Measurements from ENCODE around the gene SMIM45.

Gene SMIM45

GRCh38 chr22:41975299-41976069, 23.5 kb downstream of the SMIM45 start:
- Histone ChIP-seq H3K27me3 (ENCODE audit: insufficient read depth, low read depth, severe bottlenecking) (no peaks in the 10 kb centered on the region), H3K36me3 (no peaks in the 10 kb centered on the region), H3K27ac (no peak overlapping the region), H3K9me3 (ENCODE audit: severe bottlenecking) (no peaks in the 10 kb centered on the region), H3K4me3 (ENCODE audit: low read depth, low read length) (no peak overlapping the region)
- DNase-seq = no peak
- TF ChIP-seq CTCF (IDR thresholded peaks at IDR 0.05; ENCODE audit: low read depth, low read length) = no peak

DNA sequence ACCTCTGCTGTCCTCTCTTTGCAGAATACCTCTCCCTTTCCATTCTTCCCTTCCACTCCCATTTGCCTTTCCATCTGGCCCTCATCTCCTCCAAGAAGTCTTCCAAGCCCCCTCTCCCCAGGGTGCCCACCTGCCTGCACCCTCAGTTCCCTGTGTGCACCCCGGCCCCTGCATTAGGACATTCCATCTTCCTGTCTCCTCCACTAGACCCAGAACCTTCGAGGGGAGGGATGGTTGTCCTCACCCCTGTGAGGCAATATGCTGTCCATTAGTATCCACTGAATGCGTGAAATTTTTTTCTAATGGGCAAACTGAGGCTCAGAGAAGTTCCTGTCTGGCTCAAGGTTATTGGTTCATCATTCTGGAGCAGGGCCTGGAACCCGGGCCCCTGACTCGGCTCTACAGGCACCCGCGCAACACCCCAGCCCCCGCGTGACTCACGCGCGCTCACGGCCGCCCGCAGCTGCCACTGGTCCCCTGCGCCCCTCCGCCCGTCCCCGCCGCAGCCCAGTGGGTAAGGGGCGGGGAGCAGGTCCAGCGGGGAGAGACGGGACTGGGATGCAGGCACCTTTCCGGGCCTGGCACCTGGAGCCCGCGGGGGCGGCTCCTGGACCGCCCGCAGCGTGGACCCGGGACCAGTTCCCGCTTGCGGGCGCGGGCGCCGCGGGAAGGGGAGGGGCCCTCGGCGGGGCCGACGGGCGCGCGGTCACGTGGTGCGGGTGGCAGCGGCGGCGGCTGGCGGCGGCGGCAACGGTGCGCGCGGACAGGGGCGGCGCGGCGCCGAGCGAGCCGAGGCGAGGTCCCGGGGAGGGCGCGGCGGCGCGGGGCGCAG, 24.3 kb downstream of the SMIM45 start:
- DNase-seq = peak; percentile 57
- TF ChIP-seq CTCF (IDR thresholded peaks at IDR 0.05; ENCODE audit: low read depth, low read length) = no peak
- peak overlapping the region; percentile 63 for H3K27ac ChIP-seq
- H3K27me3 ChIP-seq (ENCODE audit: insufficient read depth, low read depth, severe bottlenecking) = no peaks in the 10 kb centered on the region
- H3K4me3 ChIP-seq (ENCODE audit: low read depth, low read length) = peak overlapping the region; percentile 66
- peaks cover 5% of the 10 kb centered on the region for H3K36me3 ChIP-seq
- H3K9me3 ChIP-seq (ENCODE audit: severe bottlenecking) = no peaks in the 10 kb centered on the region

DNA sequence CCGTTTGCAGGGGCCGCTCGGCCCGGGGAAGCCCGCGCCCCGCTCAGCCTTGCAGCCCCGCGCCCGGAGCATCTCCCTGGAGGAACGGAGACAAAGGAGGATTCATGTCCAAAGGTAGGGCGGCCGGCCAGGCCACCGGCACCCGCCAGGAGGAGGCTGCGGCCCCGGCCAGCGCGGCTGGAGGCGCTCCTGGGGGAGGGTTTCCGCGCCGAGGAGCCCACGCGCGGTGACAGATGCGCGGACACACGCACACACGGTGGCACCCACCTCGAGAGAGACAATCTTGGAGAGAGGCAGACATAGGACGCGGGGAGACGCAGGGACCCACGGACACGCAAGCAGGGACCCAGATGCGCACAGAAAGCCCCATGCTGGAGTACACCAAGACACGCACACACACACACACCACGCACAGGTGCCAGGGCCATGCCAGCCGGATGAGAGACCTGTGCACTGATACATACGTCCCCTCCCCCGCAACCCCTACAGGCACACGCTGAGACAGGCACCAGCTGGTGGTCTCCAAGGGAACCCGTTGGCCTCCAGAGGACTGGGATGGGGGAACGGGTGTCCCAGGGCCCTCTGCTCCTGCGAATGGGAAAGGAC, 25.1 kb downstream of the SMIM45 start:
- peak overlapping the region; percentile 67 for H3K27ac ChIP-seq
- peak overlapping the region; percentile 73 for H3K4me3 ChIP-seq (ENCODE audit: low read depth, low read length)
- H3K36me3 ChIP-seq = peaks cover 12% of the 10 kb centered on the region
- no peaks in the 10 kb centered on the region for H3K9me3 ChIP-seq (ENCODE audit: severe bottlenecking)
- DNase-seq = peak; percentile 55
- TF ChIP-seq CTCF (IDR thresholded peaks at IDR 0.05; ENCODE audit: low read depth, low read length) = no peak
- no peaks in the 10 kb centered on the region for H3K27me3 ChIP-seq (ENCODE audit: insufficient read depth, low read depth, severe bottlenecking)

DNA sequence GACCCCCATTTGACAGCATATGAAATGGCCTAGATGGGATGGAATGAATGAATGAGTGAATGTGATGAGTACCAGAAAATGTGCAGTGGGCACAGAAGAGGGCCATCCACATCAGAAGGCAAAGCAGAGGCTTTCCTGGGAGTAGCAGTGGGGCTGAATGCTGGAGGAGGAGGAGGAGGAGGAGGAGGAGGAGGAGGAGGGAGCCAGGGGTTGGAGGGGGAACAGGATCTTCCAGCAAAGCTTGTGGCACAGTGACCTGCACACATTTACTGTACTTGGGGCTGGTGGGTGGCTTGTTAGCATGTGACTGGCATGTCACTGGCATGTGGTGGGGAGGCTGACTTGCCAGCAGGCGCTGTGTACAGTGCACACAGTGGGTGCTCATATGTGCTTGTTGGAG, 26.8 kb downstream of the SMIM45 start:
- Histone ChIP-seq H3K27me3 (ENCODE audit: insufficient read depth, low read depth, severe bottlenecking) (no peaks in the 10 kb centered on the region), H3K4me3 (ENCODE audit: low read depth, low read length) (no peak overlapping the region), H3K9me3 (ENCODE audit: severe bottlenecking) (no peaks in the 10 kb centered on the region), H3K27ac (no peak overlapping the region), H3K36me3 (peaks cover 15% of the 10 kb centered on the region)
- no peak for TF ChIP-seq CTCF (IDR thresholded peaks at IDR 0.05; ENCODE audit: low read depth, low read length)
- no peak for DNase-seq

DNA sequence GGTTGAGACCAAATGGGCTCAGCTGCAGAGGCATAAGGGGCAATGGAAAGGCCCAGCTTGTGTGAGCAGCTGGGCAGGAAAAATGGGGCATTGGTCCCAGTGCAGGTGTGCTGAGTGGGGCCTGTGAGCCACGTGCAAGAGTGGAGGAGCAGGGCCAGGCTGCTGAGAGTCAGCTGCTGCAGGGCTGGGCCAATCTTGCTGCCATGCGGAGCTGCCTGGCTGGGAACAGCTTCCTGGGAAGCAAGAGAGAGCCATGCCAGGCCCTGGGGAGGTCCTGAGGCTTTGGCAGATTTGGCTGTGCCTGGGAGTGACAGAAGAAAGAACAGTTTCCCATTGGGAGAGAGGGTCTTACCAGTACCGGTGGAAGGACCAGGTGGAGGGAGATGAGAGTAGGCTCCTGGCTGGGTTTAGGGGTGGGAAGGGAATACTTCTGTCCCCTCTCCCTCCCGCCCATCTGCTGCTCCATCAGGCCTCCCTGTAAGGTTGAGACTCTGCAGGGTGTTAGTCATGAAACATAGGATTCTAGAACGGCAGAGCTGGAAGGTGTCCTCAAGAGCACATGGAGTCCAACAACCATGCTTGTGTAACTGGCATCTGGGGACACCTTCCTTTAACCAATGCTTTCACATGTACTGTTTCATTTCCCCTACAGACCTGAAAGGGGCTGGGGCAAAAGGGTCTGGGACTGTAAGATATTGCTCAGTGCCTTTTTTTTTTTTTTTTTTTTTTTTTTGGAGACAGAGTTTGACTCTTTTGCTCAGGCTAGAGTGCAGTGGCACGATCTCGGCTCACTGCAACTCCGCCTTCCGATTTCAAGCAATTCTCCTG, 27.7 kb downstream of the SMIM45 start:
- H3K4me3 ChIP-seq (ENCODE audit: low read depth, low read length) = no peak overlapping the region
- H3K9me3 ChIP-seq (ENCODE audit: severe bottlenecking) = no peaks in the 10 kb centered on the region
- DNase-seq = no peak
- no peaks in the 10 kb centered on the region for H3K27me3 ChIP-seq (ENCODE audit: insufficient read depth, low read depth, severe bottlenecking)
- H3K36me3 ChIP-seq = peaks cover 15% of the 10 kb centered on the region
- H3K27ac ChIP-seq = no peak overlapping the region
- TF ChIP-seq CTCF (IDR thresholded peaks at IDR 0.05; ENCODE audit: low read depth, low read length) = no peak
